SK-N-MC (cell line): ENCODE data around the gene GLI3.

ENCODE experiments used
- EZH2 ChIP-seq: fragments of 200-600 bp; sonication (generic); IDR thresholded peaks from one replicate; pipeline ENCODE4 v1.6.1; 2017; ENCODE audit warnings: antibody characterized with exemption
- FOXP2 ChIP-seq: optimal IDR thresholded peaks from 2 replicates; pipeline ENCODE3; 2011; ENCODE audit warnings: mild to moderate bottlenecking, moderate library complexity; ENCODE audit not compliant: insufficient read depth; ENCODE audit errors: extremely low read length, control extremely low read depth
- POLR2AphosphoS5 ChIP-seq: IDR thresholded peaks from 2 replicates; pipeline ENCODE4 v1.6.1; 2012; ENCODE audit warnings: mild to moderate bottlenecking, low read depth, low read length, borderline replicate concordance

DNA sequence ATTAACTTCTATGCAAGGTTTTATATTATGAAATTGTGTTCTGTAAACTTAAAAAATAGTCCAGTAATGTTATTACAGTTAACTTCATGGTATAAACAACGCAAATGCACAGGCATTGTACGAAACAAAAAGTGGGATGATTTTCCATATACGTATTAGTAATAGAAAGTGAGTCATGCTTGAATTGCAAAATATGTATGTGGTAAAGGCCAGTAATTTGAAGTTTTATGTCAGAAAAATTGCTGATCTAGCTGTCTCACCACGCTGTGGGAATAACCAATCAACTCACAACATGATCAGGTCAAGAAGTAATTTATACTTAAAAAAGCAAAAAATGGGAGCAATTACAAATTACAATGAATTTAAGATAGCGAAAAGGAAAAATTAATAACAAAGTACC, 37.0 kb upstream of the GLI3 start:
- no peak for TF ChIP-seq POLR2AphosphoS5
- TF ChIP-seq EZH2 = no peak
- TF ChIP-seq FOXP2 = no peak
